Fibroblast of mammary gland (primary cell): Measurements from ENCODE around the gene OSBPL5.
A peak's percentile ranks its signal among the peaks of the same experiment; 100 is the strongest.

Source experiments
- DNase-seq: peaks from one replicate; pipeline ENCODE4 v3.0.0-alpha.2; 2010; ENCODE audit warnings: low read depth
- H3K4me3 ChIP-seq: 2 replicates; pipeline ENCODE4 v1.5.1; 2011; ENCODE audit warnings: low read depth, mild to moderate bottlenecking, low read length, moderate library complexity; ENCODE audit not compliant: control insufficient read depth
- CTCF ChIP-seq: conservative IDR thresholded peaks from 2 replicates; pipeline ENCODE4 v1.5.1; 2011; ENCODE audit warnings: low read depth, low read length, inconsistent platforms; ENCODE audit not compliant: control insufficient read depth, insufficient read depth

The OSBPL5 gene

GRCh38 chr11:3050386-3051195 lies 114.5 kb downstream of the OSBPL5 start:
- no peak for DNase-seq
- no peak overlapping the region for H3K4me3 ChIP-seq
- TF ChIP-seq CTCF: no peak

GRCh38 chr11:3049430-3050243 lies 115.5 kb downstream of the OSBPL5 start:
- DNase-seq: peak; percentile 96
- peak overlapping the region; percentile 17 for H3K4me3 ChIP-seq
- peak; percentile 36 for TF ChIP-seq CTCF

GRCh38 chr11:3047637-3048036 lies 117.5 kb downstream of the OSBPL5 start:
- TF ChIP-seq CTCF: no peak
- DNase-seq: no peak
- no peak overlapping the region for H3K4me3 ChIP-seq

GRCh38 chr11:3046641-3047040 lies 118.5 kb downstream of the OSBPL5 start:
- DNase-seq: no peak
- TF ChIP-seq CTCF: no peak
- no peak overlapping the region for H3K4me3 ChIP-seq

GRCh38 chr11:3046190-3046589 lies 118.9 kb downstream of the OSBPL5 start:
- DNase-seq: no peak
- TF ChIP-seq CTCF: peak; percentile 32
- H3K4me3 ChIP-seq: no peak overlapping the region

- no peak for DNase-seq
- no peak for TF ChIP-seq CTCF
- no peak overlapping the region for H3K4me3 ChIP-seq
Measured at GRCh38 chr11:3044915-3045314, 120.2 kb downstream of the OSBPL5 start.
